Measurements from ENCODE around the gene TRIP13. TPM values are rescaled to one million over a fixed set of nuclear protein-coding genes. Genes with fewer than 3 reads are reported as not detected.

The TRIP13 gene
- total RNA-seq, 1 donor, result 4.8 TPM

DNA sequence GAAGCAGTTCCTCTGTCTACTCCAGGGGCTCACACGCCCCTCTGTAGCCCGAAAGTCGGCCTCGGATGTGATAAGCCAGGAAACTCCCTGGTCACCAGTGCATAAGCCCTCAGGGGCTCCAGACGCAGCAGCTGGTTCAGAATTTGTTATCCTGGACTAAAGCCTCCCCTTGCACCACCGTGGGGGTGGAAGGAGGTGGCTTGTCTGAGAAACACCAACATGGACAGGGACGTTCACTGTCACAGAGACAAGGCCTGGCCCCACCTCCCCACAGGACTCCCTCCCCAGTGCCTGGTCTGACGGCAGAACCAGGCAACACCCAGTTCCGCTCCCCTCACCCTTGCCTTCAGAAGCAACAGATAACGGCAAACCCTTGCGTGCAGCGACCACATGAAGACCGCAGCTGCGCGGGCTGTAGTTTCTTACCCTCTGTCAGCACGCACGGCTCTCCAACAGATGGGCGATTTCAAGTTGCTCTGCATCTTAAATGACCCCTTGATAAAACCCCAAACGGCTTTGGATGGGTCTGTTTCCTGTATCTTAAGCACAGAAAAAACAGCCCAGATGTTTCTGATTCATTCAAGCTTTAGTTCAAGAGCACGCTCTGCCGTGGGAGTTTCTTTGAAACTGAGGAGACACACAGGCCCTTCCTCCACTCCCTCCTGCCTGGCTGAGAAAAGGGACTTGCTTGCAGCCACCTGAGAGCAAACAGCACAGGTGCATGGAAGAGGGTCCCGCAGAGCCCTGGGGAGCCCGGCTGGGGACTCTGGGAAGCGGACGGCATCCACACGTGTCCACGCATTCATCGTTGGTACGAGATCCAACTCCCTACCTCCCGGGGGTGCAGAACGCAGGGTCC is 71.2 kb downstream of the TRIP13 start:
- DNase-seq (ENCODE audit: low read depth in 2 of 3, low spot score in 2 of 3), result peak in 2 of 3 donors; percentile 12 to 35

GRCh38 chr5:964821-965220 is 72.1 kb downstream of the TRIP13 start:
- DNase-seq (ENCODE audit: low read depth in 2 of 3, low spot score in 2 of 3), result no peak

GRCh38 chr5:965604-966344 is 73.1 kb downstream of the TRIP13 start:
- DNase-seq (ENCODE audit: low read depth in 2 of 3, low spot score in 2 of 3), result no peak

DNA sequence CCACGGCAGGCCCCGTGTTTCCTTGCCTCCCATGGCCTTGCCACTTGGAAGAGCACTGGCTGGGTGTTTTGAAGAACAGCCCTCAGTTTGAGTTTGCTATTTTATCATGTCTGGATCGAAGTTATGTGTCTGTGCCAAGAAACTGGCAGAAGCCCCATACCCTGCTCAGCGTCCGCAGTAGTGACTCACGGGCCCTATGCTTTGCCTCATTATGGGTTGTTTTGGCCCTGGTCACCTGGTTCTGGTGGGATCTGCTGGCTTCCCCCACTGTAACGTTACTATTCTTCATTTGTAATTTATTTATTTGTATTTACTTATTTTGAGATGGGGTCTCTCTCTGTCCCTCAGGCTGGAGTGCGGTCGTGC is 73.6 kb downstream of the TRIP13 start:
- DNase-seq (ENCODE audit: low read depth in 2 of 3, low spot score in 2 of 3), result no peak

- no peak for DNase-seq (ENCODE audit: low read depth in 2 of 3, low spot score in 2 of 3)
Measured at GRCh38 chr5:966941-967340, 74.3 kb downstream of the TRIP13 start.

Other genes with a start within 250 kb of the TRIP13 start
- 12.9 TPM for gene TPPP, start 199.5 kb upstream of the TRIP13 start, total RNA-seq
- 1.6 TPM for gene ZDHHC11B, start 108.2 kb upstream of the TRIP13 start, total RNA-seq
- gene ZDHHC11, start 41.9 kb upstream of the TRIP13 start, total RNA-seq, result 5.9 TPM
- gene BRD9, start 83 bp upstream of the TRIP13 start, total RNA-seq, result 34.2 TPM
- under 0.01 TPM for gene NKD2, start 115.9 kb downstream of the TRIP13 start, total RNA-seq
- gene SLC12A7, start 219.2 kb downstream of the TRIP13 start, total RNA-seq, result 96.7 TPM

Data from hematopoietic multipotent progenitor cell (in vitro differentiated cells).